ENCODE data around the gene PRSS48.

GRCh38 chr4:151325111-151325948, 48.4 kb downstream of the PRSS48 start, which contains the start of gene SH3D19:
- TF ChIP-seq CTCF (conservative IDR thresholded peaks at IDR 0.05; ENCODE audit: low read depth, low read length) (no peak), RFX5 (IDR thresholded peaks at IDR 0.05; ENCODE audit: low read depth, low read length) (no peak), POLR2A (IDR thresholded peaks at IDR 0.05; ENCODE audit: low read depth, low read length) (no peak)

Data from IMR-90 (cell line).